Muscle of arm (tissue), 12 donors: ENCODE results near the gene BLOC1S2. TPM values are rescaled to one million over a fixed set of nuclear protein-coding genes. Genes with fewer than 3 reads are reported as not detected.
"Not testable (repeated sequence)": the region's sequence is repeated elsewhere in the genome, so short reads cannot be mapped to it uniquely, and the experiment has no call there.

Source experiments
- DNase-seq: peaks from one replicate; pipeline ENCODE4 v3.0.0-alpha.2; 2013
- polyA plus RNA-seq, 12 donors: library from polyadenylated mRNA; unstranded; fragments of 120-200 nt; gene quantifications; one replicate each; pipeline ENCODE4 v1.2.1, GENCODE V29; 2013; ENCODE audit not compliant: insufficient read length in 12 of 12

BLOC1S2 gene
- polyA plus RNA-seq, 12 donors = 22.5 to 34.9 (median 28.4) TPM; not detected in 1

GRCh38 chr10:100301123-100301522 lies 14.6 kb upstream of the BLOC1S2 start:
- not testable (repeated sequence) for DNase-seq

DNA sequence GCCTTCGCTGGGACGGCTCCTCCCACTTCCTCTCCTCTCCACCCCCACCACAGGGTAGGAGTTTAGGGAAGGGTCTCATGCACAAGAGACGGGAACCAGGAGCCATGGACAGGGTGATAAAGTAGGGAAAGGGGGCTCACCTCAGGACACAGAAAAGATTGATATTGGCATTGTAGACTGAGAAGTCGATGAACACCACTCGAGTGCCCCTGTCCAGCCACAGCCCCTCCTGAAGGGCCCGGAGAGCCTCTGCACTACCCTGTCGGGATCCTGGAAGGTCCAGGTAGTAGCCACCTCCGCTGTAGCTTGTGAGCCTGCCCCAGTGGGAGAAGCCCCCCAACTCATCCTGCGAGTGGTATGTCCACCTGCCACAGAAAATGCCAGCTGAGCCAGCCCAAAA lies 10.8 kb upstream of the BLOC1S2 start:
- no peak for DNase-seq

- no peak for DNase-seq
Measured at GRCh38 chr10:100293066-100293465, 6.6 kb upstream of the BLOC1S2 start.

DNA sequence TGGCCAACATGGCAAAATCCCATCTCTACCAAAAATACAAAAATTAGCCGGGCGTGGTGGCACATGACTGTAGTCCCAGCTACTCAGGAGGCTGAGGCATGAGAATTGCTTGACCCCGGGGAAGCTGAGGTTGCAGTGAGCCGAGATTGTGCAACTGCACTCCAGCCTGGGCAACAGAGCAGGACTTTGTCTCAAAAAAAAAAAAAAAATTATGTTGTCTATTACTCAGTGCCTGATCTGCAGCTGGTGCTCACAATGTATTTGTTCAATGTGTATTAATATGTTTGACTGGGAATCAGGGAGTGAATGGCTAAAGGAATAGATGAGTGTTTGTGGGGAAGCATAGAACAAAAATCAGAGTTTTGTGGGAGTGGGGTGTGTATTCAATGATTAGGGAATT lies 5.8 kb upstream of the BLOC1S2 start:
- not testable (repeated sequence) for DNase-seq

- no peak for DNase-seq
Measured at GRCh38 chr10:100291356-100291755, 4.9 kb upstream of the BLOC1S2 start.

- no peak for DNase-seq
Measured at GRCh38 chr10:100289641-100290040, 3.2 kb upstream of the BLOC1S2 start.

DNA sequence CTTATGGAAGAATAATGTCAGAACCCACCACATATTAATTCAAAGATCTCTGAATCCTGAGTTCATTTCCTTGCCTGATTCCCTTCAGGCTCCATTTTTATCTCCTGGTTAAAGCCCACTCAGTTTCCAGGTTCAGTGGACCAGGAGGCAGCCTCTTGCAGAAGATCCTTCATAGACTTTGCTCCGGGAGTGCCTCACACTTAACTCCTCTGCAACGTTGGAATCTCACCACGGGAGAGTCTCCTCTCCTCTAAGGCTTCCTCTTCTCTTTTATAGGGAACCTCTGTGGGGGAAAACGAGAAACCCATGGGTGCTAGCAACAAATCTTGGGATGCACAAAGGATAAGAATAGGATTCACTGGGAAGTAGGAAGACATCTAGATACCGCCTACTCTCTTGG lies 1.7 kb upstream of the BLOC1S2 start:
- DNase-seq = no peak

DNA sequence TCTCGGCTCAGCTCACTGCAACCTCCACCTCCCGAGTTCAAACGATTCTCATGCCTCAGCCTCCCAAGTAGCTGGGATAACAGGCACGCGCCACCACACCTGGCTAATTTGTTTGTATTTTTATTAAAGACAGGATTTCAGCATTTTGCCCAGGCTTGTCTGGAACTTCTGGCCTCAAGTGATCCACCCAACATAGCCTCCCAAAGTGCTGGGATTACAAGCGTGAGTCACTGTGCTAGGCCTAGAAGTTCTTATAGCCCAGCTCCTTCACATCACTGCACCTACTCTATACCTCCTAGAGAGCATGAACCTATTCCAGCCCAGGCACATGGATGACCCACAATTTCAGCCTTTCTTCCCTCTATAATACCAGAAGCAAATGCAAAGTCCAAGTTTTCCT lies 1.3 kb upstream of the BLOC1S2 start:
- no peak for DNase-seq

GRCh38 chr10:100285326-100285725 lies 1.2 kb downstream of the BLOC1S2 start:
- DNase-seq = not testable (repeated sequence)

DNA sequence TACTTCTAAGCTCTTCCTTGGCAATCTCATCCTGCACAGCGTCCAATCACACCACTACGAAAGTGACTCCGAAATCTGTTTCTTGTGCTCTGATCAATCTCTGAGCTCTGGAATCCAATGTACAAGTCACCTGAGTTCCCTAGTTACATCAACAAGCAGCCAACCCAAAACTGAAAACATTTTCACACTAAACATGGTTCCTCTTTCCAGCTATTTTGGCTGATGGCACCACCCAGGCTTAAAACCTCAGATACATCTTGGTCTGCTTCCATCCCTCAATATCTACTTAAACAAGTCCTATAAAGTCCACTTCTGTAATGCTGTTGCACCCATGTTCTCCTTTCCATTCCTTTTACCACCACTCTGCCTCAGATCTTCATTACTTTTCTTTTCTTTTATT lies 3.6 kb downstream of the BLOC1S2 start:
- DNase-seq = no peak

- not testable (repeated sequence) for DNase-seq
Measured at GRCh38 chr10:100276971-100277370, 9.5 kb downstream of the BLOC1S2 start.

GRCh38 chr10:100267239-100268104 lies 19.0 kb downstream of the BLOC1S2 start, which contains the start of gene CWF19L1:
Gene CWF19L1, minus strand, starts transcription at chr10:100267638. Its CDS starts 45 bp downstream, at chr10:100267593.
- DNase-seq = peak; percentile 90

GRCh38 chr10:100265821-100266485 lies 20.5 kb downstream of the BLOC1S2 start:
- no peak for DNase-seq

DNA sequence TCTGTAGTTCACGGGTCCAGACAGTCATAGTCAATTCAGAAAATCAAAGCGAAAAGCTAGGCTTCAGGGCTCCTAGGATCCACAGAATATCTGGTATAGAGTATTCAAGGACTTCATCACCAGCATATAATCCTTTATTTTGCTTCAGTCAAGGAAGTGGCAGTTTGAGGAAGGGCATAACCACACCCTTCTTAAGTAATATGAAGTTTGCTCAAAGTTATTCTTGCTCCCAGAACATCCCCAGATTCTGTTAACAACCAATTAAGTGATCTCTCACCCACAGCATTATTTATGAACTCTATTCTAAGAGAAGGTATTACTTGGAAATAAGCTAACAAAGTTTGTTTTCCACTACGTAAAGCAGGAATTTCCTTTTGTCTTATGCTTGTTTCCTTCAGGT lies 32.3 kb downstream of the BLOC1S2 start:
- DNase-seq = no peak

- no peak for DNase-seq
Measured at GRCh38 chr10:100253041-100253440, 33.4 kb downstream of the BLOC1S2 start.

DNA sequence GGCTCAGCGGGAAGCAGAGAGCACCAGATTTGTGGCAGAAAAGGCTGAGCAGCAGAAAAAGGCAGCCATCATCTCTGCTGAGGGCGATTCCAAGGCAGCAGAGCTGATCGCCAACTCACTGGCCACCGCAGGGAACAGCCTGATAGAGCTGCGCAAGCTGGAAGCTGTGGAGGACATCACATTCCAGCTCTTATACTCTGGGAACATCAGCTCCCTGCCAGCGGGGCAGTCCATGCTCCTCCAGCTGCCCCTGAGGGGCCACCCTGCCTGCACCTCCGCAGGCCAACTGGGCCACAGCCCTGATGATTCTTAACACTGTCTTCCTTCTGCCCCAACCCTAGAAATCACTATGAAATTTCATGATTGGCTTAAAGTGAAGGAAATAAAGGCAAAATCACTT lies 37.7 kb downstream of the BLOC1S2 start:
- DNase-seq = no peak

DNA sequence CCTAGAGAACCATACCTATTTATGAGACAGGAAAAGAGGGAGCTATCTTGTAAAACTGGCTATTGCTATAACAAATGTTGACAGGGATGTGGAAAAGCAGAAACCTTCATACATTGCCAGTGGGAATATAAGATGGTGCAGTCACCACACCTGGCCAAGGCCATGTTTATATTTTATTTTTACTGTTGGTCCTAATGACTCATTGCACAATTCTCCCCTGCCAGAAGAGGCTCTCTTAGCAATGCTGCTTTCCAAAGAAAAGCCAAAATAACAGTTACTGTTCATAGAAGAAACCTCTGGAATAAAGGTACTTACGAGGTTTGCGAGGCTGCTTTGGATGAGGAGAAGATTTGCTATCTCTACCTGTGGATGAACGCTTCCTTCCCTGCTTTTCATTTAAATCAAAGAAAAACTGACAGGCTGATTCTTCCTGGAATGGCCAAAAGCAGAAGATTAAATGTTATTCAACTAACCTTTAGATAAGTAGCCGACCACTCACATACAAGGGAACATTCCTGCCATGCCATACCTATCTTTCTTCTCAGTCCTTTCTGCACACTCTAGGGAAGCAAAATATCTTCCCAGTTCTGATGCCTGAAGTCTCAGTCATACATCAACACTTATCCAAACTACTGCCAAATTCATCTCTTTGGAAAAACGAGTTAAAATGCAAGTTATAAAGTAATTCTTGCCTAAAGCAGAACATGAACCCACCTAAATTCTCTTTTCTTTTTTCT lies 40.8 kb downstream of the BLOC1S2 start:
- no peak for DNase-seq

DNA sequence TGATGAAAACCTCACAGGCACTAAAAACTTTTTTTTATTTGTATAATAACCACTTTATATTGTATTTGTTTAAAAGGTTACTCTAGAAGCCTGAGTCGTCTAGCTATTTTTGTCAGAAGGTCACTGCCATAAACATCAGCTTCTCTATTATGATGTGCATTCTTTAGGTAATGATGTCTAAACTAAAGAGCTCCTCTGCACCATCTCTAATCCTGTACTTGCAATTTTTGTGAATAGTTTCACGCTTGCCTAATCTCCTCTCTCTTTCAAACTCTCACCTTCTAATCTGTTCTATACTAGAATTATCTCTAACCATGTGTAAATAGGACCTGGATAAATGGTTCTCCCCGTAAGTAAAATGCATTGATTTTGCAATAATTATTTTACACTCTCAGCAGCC lies 46.6 kb downstream of the BLOC1S2 start:
- DNase-seq = no peak

DNA sequence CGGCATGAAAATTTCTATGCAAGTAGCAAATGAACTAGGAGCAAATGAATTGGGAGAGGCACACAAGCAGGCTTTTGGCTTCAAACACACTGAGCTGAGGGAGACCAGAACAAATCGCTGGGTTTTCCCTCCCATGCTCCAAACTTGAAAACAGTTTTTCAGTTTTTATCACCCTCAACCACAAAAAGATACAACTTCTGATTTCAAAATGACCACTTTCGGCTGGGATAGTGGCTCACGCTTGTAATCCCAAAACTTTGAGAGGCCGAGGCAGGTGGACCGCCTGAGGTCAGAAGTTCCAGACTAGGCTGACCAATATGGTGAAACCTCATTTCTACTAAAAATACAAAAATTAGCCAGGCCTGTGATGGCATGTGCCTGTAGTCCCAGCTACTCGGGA lies 48.1 kb downstream of the BLOC1S2 start:
- no peak for DNase-seq

DNA sequence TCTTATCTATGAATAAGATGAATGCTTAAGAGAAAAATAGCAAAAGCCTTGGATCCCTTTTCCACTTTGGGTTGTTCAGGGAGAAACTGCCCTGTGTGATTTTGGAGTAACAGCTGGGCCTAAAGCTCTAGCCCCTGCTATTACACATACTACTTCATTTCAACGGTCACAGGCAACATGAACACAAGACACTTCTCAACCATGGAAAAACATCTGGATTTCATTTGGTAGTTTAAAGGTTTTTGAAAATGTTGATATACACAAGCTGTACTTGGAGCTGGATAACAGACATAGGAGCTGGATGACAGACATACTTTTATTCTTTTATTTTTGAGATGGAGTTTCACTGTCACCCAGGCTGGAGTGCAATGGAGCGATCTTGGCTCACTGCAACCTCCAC lies 54.4 kb downstream of the BLOC1S2 start:
- no peak for DNase-seq

- DNase-seq = peak; percentile 2
Measured at GRCh38 chr10:100229819-100230422, 56.6 kb downstream of the BLOC1S2 start.

GRCh38 chr10:100223879-100224278 lies 62.6 kb downstream of the BLOC1S2 start:
- DNase-seq = no peak
